GM23338 (cell line): ENCODE data around the gene ZNF692.

Experiments used
- CREB1 ChIP-seq: fragments of 250-450 bp; sonication (Bioruptor Pico); IDR thresholded peaks from 2 replicates; pipeline ENCODE4 v1.5.0; 2020; ENCODE audit warnings: low read depth, mild to moderate bottlenecking, moderate library complexity
- EZH2 ChIP-seq: fragments of 200-600 bp; sonication (generic); IDR thresholded peaks from one replicate; pipeline ENCODE4 v1.8.0; 2017; ENCODE audit warnings: antibody characterized with exemption, mild to moderate bottlenecking, low read depth; ENCODE audit not compliant: unreplicated experiment
- EZH2phosphoT487 ChIP-seq: fragments of 200-600 bp; sonication (generic); IDR thresholded peaks from one replicate; pipeline ENCODE4 v1.8.1; 2018; ENCODE audit warnings: antibody characterized with exemption; ENCODE audit not compliant: unreplicated experiment
- JUNB ChIP-seq: IDR thresholded peaks from one replicate; pipeline ENCODE4 v1.6.1; 2016; ENCODE audit warnings: antibody characterized with exemption; ENCODE audit not compliant: unreplicated experiment
- POLR2AphosphoS5 ChIP-seq: IDR thresholded peaks from 2 replicates; pipeline ENCODE4 v1.6.1; 2016; ENCODE audit warnings: antibody characterized with exemption, low read depth
- STAT1 ChIP-seq: IDR thresholded peaks from one replicate; pipeline ENCODE4 v1.6.1; 2016; ENCODE audit warnings: antibody characterized with exemption; ENCODE audit not compliant: unreplicated experiment
- ZNF114 ChIP-seq: fragments of 250-450 bp; sonication (Bioruptor Pico); IDR thresholded peaks from 2 replicates; pipeline ENCODE4 v1.5.0; 2020; ENCODE audit warnings: mild to moderate bottlenecking, moderate library complexity
- ZNF331 ChIP-seq: fragments of 250-450 bp; sonication (Bioruptor Pico); IDR thresholded peaks from 2 replicates; pipeline ENCODE4 v1.5.0; 2020; ENCODE audit warnings: low read depth, mild to moderate bottlenecking, moderate library complexity
- TF ChIP-seq, protein P1 (sequence below), 2 experiments: fragments of 200-600 bp in 1 of 2; sonication (generic) in 1 of 2; conservative IDR thresholded peaks; 2 replicates each; pipeline versions ENCODE4 v1.5.1 to v1.6.1; 2016 to 2017; ENCODE audit warnings: antibody characterized with exemption in 2 of 2, low read depth in 2 of 2, mild to moderate bottlenecking in 2 of 2, moderate library complexity in 1 of 2
- TF ChIP-seq, protein P2 (sequence below): IDR thresholded peaks from 2 replicates; pipeline ENCODE4 v1.6.1; 2016; ENCODE audit warnings: antibody characterized with exemption
- TF ChIP-seq, protein P3 (sequence below): IDR thresholded peaks from one replicate; pipeline ENCODE4 v1.6.1; 2018; ENCODE audit warnings: antibody characterized with exemption; ENCODE audit not compliant: unreplicated experiment

DNA sequence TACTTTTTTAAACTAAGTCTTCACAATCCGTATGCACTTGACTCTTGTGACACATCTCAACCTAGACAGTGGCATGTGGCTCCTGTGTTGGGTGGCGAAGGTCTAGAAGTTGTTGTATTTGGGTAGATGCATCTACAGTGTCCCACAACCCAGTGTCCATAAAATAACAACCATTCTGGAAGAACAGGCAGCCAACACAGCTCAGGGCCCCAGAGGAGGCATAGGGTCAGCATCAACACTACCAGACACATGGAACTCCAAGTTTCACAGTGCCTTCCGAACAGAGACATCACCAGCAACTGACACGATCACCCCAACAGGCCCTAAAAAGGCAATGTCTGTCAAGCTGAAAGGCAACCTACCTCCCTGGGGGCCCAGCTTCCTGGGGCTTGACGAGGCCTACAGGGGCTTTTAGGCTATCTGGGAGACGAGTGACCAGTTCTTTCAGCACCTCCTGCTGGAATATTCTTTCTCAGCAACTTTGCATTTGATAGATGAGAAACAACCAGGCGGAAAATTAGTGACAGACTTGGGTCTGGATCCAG, 38.8 kb downstream of the ZNF692 start:
- TF ChIP-seq, protein P1, sequence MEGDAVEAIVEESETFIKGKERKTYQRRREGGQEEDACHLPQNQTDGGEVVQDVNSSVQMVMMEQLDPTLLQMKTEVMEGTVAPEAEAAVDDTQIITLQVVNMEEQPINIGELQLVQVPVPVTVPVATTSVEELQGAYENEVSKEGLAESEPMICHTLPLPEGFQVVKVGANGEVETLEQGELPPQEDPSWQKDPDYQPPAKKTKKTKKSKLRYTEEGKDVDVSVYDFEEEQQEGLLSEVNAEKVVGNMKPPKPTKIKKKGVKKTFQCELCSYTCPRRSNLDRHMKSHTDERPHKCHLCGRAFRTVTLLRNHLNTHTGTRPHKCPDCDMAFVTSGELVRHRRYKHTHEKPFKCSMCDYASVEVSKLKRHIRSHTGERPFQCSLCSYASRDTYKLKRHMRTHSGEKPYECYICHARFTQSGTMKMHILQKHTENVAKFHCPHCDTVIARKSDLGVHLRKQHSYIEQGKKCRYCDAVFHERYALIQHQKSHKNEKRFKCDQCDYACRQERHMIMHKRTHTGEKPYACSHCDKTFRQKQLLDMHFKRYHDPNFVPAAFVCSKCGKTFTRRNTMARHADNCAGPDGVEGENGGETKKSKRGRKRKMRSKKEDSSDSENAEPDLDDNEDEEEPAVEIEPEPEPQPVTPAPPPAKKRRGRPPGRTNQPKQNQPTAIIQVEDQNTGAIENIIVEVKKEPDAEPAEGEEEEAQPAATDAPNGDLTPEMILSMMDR (conservative IDR thresholded peaks at IDR 0.05; ENCODE audit: low read depth in 2 of 2) = peak in 1 of 2 experiments; percentile 27; a peak in 2 of 4 replicates
- TF ChIP-seq EZH2 = no peak
- no peak for TF ChIP-seq POLR2AphosphoS5
- TF ChIP-seq, protein P2, sequence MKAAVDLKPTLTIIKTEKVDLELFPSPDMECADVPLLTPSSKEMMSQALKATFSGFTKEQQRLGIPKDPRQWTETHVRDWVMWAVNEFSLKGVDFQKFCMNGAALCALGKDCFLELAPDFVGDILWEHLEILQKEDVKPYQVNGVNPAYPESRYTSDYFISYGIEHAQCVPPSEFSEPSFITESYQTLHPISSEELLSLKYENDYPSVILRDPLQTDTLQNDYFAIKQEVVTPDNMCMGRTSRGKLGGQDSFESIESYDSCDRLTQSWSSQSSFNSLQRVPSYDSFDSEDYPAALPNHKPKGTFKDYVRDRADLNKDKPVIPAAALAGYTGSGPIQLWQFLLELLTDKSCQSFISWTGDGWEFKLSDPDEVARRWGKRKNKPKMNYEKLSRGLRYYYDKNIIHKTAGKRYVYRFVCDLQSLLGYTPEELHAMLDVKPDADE = no peak
- TF ChIP-seq JUNB = no peak
- TF ChIP-seq, protein P3, sequence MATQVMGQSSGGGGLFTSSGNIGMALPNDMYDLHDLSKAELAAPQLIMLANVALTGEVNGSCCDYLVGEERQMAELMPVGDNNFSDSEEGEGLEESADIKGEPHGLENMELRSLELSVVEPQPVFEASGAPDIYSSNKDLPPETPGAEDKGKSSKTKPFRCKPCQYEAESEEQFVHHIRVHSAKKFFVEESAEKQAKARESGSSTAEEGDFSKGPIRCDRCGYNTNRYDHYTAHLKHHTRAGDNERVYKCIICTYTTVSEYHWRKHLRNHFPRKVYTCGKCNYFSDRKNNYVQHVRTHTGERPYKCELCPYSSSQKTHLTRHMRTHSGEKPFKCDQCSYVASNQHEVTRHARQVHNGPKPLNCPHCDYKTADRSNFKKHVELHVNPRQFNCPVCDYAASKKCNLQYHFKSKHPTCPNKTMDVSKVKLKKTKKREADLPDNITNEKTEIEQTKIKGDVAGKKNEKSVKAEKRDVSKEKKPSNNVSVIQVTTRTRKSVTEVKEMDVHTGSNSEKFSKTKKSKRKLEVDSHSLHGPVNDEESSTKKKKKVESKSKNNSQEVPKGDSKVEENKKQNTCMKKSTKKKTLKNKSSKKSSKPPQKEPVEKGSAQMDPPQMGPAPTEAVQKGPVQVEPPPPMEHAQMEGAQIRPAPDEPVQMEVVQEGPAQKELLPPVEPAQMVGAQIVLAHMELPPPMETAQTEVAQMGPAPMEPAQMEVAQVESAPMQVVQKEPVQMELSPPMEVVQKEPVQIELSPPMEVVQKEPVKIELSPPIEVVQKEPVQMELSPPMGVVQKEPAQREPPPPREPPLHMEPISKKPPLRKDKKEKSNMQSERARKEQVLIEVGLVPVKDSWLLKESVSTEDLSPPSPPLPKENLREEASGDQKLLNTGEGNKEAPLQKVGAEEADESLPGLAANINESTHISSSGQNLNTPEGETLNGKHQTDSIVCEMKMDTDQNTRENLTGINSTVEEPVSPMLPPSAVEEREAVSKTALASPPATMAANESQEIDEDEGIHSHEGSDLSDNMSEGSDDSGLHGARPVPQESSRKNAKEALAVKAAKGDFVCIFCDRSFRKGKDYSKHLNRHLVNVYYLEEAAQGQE = no peak
- no peak for TF ChIP-seq EZH2phosphoT487
- no peak for TF ChIP-seq CREB1 (CRISPR knock-in tag)
- TF ChIP-seq ZNF331 (CRISPR knock-in tag) = no peak
- no peak for TF ChIP-seq ZNF114
- TF ChIP-seq STAT1 = no peak
